ENCODE data around the gene CCDC121.
A peak's percentile ranks its signal among the peaks of the same experiment; 100 is the strongest.

Gene CCDC121, protein sequence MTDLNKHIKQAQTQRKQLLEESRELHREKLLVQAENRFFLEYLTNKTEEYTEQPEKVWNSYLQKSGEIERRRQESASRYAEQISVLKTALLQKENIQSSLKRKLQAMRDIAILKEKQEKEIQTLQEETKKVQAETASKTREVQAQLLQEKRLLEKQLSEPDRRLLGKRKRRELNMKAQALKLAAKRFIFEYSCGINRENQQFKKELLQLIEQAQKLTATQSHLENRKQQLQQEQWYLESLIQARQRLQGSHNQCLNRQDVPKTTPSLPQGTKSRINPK

DNA sequence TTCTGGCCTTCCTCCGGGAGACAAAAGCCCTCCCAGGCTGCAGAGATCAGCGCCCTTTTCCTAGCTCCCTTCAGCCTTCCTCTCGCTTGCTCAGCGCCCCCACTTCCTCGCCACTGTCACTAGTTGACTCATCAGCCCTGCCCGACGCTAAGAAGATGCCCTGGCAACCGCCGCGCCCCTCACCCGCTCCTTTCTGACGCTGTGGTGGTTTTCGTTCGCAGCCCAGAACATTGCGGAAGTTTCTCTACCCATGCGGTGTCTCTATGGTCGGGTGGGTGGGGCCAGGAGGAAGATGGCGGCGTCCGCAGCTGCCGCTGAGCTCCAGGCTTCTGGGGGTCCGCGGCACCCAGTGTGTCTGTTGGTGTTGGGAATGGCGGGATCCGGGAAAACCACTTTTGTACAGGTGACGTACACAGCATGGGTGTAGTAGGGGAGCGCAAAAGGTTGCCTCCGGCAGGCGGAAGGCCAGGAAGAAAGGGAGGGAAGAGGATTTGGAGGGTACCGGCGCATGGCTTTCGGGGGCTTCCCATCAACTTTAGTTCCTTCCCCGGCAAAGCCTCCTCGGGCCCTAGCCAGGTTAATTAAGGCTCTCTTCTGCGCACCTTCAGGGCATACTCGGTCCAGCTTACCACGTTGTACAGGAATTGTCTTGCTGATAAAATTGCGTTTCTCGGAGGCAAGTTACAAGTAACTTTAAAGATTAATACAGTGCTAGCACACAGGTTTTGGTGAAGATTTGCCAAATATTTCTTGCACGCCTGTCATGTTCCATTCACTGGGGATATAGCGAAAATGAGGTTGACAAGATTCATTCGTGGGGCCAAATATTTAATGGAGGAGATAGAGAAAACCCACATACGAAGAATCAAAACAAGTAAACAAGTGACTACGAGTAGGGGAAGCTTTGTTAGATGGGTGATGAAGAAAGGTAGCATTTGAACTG, at the start of gene CCDC121, which contains the start of gene GPN1:
Gene CCDC121 (minus strand): TSS at position 246 of the 943 bp plus-strand sequence. CDS start 1,213 bp downstream, outside the sequence.
Gene GPN1 (plus strand): TSS at position 284 of the 943 bp plus-strand sequence. CDS start 9 bp downstream, at position 293.
- in situ Hi-C loops (cut with HindIII; ENCODE audit: low pct_ligation_motif_present, low pct_unique_long_range_greater_than_20kb, low sequenced_read_pairs) = no loop called here
- peak; percentile 98 for DNase-seq

DNA sequence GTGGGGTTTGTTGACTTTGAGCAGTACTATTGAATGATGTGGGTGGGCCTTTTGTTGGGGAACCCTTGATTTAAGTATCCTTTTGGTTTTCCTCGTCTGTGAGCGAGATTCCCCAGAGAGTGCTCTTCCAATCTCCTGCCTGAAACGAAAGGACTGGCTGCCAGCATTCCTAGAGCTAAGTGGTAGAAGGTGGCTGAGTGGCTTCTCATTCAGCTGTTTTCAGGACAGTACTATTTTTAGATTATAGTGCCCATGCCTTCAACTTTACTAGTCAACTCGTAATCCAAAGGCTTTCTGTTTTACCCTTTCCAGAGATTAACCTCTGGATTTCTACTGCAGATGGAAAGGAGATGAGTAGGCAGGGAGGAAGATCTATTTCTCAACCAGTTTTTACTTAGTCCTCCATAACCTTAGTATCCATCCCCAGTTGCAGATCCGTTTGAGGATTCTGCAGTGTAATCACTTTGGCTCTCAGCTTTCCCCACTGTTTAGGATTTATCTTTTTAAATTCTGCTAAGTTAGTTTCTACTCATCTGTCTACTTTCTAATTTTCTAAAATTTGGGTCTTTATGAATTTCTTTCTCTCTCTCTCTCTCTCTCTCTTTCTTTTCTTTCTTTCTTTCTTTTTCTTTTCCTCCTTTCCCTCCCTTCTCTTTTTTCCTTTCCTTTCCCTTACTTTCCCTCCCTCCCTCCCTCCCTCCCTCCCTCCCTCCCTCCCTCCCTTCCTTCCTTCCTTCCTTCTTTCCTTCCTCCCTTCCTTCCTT, 44.1 kb upstream of the CCDC121 start:
- DNase-seq = no peak
- in situ Hi-C loops (cut with HindIII; ENCODE audit: low pct_ligation_motif_present, low pct_unique_long_range_greater_than_20kb, low sequenced_read_pairs) = no loop called here

DNA sequence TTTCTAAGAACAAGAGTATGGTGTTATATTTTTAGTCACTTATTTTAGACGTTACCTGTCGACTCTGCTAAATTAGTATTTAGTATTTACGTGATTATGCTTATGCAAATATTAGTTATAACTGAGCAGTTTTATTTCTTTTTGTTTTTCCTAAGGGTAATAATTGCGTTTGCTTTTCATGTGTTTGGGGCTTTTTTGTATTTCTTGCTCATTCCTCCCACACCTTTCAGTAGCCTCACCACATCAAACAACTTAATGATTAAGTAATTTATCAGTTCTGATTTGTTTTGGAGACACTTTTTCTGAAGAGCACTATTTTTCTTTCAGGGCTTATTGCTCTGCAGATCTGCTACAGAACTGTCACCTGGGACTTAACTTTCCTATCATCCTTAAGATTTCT, 42.4 kb upstream of the CCDC121 start:
- no peak for DNase-seq
- in situ Hi-C loops (cut with HindIII; ENCODE audit: low pct_ligation_motif_present, low pct_unique_long_range_greater_than_20kb, low sequenced_read_pairs) = no loop called here

DNA sequence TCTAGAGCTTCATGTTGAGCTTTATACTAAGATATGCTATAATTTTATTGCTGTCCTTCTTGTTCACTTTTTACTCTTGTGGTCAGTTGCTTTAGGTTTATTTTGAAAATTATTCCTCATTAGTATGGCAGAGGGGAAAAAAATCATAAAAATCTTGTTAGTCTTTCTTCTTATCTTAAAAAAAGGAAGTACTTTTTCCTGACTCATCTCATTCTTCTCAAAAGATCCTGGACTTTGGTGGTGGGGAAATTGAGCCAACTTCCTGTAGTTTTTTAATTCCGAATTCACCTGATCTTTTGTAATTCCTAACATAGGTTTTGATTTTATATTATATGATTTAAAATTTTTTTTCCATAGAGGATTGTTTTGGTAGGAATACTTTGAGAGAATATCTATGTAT, 38.6 kb upstream of the CCDC121 start:
- no peak for DNase-seq
- in situ Hi-C loops (cut with HindIII; ENCODE audit: low pct_ligation_motif_present, low pct_unique_long_range_greater_than_20kb, low sequenced_read_pairs) = no loop called here

DNA sequence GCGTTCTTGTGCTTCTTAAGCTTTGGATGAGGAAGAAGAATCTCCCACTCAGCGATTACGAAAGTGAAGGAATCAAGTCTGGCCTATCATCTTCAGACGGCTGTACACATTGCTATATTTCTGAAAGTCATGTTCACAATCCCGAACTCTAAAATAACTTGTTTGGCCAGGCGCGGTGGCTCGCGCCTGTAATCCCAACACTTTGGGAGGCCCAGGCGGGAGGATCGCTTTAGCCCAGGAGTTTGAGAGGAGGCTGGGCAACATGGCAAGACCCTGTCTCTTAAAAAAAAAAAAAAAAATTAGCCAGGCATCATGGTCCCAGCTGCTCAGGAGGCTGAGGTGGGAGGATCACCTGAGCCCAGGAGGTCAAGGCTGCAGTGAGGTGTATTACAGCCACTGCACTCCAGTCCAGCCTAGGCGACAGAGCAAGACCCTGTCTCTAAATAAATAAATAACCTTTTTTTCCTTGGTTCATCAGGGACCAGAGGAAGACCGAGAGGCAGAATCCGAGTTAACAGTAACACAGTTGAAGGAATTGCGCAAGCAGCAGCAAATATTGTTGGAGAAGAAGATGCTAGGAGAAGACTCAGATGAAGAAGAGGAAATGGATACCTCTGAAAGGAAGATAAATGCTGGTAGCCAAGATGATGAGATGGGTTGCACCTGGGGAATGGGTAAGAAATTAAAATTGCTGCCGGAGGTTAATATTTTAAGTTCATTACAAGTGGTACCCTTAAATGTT, 36.0 kb upstream of the CCDC121 start:
- DNase-seq = no peak
- in situ Hi-C loops (cut with HindIII; ENCODE audit: low pct_ligation_motif_present, low pct_unique_long_range_greater_than_20kb, low sequenced_read_pairs) = no loop called here

DNA sequence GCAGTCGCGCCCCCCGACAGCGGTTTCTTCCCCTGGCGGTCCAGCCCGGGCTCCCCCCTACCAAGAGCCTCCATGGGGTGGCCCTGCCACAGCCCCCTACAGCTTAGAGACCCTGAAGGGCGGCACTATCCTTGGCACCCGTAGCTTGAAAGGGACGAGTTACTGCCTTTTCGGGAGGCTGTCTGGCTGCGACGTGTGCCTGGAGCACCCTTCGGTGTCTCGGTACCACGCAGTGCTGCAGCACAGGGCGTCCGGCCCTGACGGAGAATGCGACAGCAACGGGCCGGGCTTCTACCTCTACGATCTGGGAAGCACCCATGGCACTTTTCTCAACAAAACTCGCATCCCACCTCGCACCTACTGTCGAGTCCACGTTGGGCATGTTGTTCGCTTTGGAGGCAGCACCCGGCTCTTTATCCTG, 35.4 kb upstream of the CCDC121 start:
- peak; percentile 15 for DNase-seq
- in situ Hi-C loops (cut with HindIII; ENCODE audit: low pct_ligation_motif_present, low pct_unique_long_range_greater_than_20kb, low sequenced_read_pairs) = no loop called here

DNA sequence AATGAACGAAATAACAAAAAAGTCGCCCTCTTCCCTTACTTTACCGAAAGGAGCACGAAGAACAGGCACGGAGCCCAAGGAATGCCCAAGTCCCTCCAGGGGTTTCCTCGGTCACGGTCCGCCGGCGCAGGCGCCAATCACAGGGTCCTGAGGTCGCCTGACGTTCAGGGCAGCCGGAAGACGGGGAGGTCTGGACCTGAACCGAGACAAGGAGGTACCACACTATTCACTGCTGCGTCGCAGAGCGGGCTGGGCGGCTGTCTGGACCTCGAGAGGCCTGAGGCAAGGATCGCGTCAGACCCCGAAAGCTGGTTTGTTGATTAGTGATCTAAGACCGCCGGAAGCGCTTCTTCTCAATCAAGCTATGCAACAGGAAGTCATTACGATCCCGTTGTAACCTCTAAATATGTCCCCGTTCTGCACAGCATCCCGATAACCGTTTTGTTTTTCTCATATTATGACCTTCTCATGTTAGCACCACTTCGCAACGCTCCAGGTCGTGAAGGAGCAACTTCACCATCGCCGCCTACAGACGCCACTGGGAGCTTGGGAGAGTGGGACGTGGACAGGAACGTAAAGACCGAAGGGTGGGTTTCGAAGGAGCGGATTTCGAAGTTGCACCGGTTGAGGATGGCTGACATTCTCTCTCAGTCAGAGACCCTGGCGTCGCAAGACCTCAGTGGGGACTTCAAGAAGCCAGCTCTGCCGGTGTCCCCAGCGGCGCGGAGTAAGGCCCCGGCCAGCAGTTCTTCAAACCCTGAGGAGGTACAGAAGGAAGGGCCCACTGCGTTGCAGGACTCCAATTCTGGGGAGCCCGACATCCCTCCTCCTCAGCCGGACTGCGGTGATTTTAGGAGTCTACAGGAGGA, 34.7 kb upstream of the CCDC121 start, which contains the start of the genes SLC4A1AP and SUPT7L:
Gene SLC4A1AP (plus strand): TSS at position 605 of the 869 bp plus-strand sequence. CDS start 26 bp downstream, at position 631.
Gene SUPT7L (minus strand): TSS at position 330 of the 869 bp plus-strand sequence. CDS start 1,422 bp downstream, outside the sequence.
- in situ Hi-C loops (cut with HindIII; ENCODE audit: low pct_ligation_motif_present, low pct_unique_long_range_greater_than_20kb, low sequenced_read_pairs) = no loop called here
- DNase-seq = peak; percentile 86

DNA sequence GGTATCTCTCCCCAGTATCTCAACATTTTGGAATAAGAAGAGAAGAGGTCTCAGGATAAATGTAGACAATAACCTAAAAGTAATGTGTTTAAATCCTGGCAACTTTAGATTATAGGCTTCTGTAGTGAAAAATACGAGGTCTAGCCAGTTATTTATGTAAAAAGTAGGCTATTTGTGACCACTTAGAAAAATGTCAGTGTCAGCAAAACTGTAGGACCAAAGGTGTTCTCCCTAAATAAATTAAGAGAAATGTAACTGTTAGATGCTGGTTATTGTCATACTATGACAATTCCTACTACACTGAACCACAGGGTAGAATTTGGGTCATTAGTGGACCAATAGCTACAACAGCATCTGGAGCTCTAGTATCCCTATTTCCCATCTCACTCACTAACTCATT, 32.6 kb upstream of the CCDC121 start:
- DNase-seq = no peak
- in situ Hi-C loops (cut with HindIII; ENCODE audit: low pct_ligation_motif_present, low pct_unique_long_range_greater_than_20kb, low sequenced_read_pairs) = no loop called here

DNA sequence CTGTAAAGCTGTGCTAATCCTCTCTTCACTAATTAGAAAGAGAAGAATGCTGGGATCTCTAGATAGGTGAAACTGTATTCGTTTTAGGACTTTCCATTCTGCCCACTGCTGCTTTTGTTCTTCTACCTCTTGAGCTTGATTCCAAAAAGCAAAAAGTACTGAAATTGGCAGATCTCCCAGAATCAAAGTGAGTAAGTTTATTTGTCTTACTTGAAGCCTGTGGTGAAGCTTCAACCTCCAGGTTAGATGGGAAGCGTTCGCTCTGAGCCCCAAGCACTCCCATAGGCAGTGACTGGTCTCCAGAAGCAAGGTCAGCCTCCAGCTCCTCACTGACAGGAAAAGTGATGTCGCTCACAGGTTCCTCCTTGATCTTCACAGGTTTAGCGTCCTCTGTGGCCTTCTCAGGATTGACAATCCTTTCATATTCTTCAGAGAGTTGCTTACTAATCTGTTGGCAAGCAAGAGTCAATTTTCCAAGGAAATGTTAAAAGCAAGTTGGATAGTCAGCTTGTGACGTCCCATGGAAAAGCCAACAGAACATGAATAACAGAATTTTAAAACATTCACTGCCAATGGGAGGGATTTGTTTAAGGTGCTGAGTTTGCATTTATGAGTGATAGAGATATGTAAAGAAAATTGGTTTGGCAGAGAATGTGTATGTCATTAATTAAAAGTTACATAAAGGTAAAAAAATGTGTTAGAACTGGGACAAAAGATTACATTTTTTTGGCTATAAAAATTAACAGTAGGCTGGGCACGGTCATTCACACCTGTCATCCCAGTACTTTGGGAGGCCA, 26.5 kb upstream of the CCDC121 start:
- DNase-seq = peak; percentile 35
- in situ Hi-C loops (cut with HindIII; ENCODE audit: low pct_ligation_motif_present, low pct_unique_long_range_greater_than_20kb, low sequenced_read_pairs) = no loop called here

DNA sequence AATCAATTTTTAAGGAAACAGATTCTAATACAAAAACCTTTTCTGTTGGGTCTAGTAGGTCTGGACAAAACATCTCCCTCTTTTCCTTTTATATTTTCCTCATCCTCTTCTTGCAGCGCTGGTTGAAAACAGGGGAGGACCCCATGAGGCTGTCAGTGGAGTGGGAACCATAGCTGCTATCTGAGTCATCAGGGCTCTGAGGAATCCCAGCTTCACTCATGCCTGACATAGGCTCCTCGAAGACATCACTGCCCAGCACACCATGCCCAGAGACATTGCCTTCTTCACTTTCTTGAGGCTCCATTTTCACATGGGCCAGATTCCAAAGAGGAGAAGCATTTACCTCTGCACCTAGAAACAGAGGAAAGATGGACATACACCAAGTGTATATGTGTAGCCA, 24.6 kb upstream of the CCDC121 start:
- peak; percentile 86 for DNase-seq
- in situ Hi-C loops (cut with HindIII; ENCODE audit: low pct_ligation_motif_present, low pct_unique_long_range_greater_than_20kb, low sequenced_read_pairs) = no loop called here

DNA sequence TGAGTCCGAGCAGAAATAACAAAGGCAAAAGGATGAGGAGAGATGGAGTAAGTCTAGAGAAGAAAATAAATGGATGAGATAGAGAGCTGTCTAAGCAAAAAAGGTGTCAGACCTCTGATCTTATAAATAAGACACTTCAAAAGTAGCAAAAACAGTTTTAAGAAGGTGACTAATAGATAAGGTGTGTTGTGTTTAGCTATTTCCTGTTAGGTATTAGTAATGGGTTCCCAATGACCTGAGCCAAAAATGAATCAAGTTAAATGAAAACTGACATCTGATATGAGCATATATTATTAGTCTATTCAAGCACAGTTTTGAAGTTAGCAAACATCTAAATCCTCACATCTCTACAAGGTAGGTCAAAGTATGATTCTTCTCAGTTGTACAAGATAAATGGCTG, 24.0 kb upstream of the CCDC121 start:
- DNase-seq = no peak
- in situ Hi-C loops (cut with HindIII; ENCODE audit: low pct_ligation_motif_present, low pct_unique_long_range_greater_than_20kb, low sequenced_read_pairs) = no loop called here

DNA sequence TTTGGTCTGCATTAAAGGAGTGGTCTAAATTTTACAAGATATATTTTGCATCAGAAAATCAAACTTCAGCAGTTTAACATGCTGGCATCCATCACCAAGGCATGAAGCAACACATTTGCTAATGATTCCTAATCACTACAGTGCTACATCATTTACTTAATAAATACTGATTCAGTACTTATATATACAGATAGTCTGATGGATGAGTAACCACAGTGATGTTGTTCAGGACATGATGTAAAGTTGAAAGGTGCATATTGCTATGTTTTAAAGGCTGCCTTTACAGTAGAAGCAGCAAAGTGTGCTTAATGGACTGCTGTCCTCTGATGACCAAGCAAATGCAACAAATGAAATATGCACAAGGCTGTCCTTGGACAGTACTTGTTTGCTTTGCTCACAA, 23.5 kb upstream of the CCDC121 start:
- DNase-seq = no peak
- in situ Hi-C loops (cut with HindIII; ENCODE audit: low pct_ligation_motif_present, low pct_unique_long_range_greater_than_20kb, low sequenced_read_pairs) = no loop called here

DNA sequence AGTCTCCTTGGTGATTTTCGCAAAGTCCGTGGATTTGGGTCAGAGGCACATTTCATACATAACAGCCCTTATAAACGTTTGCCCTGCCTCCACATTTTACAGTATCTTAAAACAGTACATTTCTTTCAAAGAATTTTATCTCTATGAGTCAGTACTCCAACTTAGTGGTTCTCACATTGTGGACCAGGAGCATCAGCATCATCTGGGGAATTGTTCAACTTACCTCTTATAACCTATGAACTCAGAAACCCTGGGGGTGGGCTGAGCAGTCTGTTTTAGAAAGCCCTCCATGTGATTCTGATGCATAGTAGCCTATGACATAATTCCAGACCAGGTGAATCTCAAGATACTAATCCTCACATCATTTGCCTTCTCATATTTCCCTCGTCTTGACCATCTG, 22.2 kb upstream of the CCDC121 start:
- no peak for DNase-seq
- in situ Hi-C loops (cut with HindIII; ENCODE audit: low pct_ligation_motif_present, low pct_unique_long_range_greater_than_20kb, low sequenced_read_pairs) = no loop called here

DNA sequence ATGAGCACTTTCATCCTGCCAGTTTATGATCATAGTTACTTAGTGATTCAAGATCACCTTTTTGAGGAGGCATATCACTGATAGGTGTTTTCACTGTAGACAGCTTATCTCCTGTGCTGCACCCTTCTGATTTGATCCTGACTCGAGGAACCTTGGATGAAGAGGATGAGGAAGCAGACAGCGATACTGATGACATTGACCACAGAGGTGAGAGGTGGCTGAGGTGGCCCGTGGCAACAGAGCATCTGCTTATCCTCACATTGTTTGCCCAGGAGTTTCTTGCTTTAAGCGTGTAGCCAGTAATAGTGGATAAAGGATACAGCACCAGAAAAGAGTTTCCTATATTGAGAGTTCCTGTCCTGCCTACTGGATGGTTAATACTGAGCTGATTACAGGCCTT, 18.9 kb upstream of the CCDC121 start:
- in situ Hi-C loops (cut with HindIII; ENCODE audit: low pct_ligation_motif_present, low pct_unique_long_range_greater_than_20kb, low sequenced_read_pairs) = no loop called here
- no peak for DNase-seq

DNA sequence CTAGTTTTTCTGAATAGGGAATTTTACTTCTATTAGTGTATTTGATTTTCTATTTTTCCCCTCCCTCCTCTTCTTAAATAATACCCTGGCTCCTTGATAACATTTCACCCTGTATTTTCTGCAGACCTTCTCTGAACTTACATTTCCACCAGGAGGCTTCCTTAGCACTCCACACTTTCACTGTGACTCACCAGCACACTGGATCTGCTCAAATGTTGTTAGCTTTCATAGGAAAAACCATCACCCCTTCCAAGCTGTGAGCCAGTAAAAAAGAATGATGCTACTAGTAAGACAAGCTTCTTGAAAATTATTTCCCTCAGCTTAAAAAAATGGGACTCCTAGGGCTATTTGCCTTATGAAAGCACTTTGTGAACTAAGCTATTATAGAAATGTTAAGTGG, 18.5 kb upstream of the CCDC121 start:
- DNase-seq = no peak
- in situ Hi-C loops (cut with HindIII; ENCODE audit: low pct_ligation_motif_present, low pct_unique_long_range_greater_than_20kb, low sequenced_read_pairs) = no loop called here

DNA sequence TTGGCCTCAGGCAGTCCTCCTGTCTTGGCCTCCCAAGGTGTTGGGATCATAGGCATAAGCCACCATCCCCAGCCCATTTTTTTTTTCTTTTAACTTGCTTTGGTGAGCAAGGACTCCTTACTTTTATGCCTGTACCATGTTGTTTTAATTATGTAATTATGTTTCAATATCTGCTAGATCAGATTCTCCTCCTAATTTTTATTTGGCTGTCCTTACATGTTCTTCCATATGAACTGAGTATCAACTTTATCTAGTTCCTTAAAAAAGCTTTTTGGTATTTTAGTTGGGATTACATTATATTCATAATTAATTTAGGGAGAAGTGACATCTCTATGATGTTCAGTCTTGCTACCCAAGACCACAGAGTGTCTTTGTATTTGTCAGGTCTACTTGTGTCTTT, 16.4 kb upstream of the CCDC121 start:
- in situ Hi-C loops (cut with HindIII; ENCODE audit: low pct_ligation_motif_present, low pct_unique_long_range_greater_than_20kb, low sequenced_read_pairs) = no loop called here
- DNase-seq = no peak
